ENCODE results near the gene PRRG4.
"Not testable (repeated sequence)": the region's sequence is repeated elsewhere in the genome, so short reads cannot be mapped to it uniquely, and the experiment has no call there.

- not testable (repeated sequence) for TF ChIP-seq CTCF (IDR thresholded peaks at IDR 0.05); ZFX (IDR thresholded peaks at IDR 0.05; ENCODE audit: borderline replicate concordance)
Observed at GRCh38 chr11:32780839-32781238, 48.9 kb upstream of the PRRG4 start.
